Measurements from ENCODE around the gene ZMYND10. TPM values are rescaled to one million over a fixed set of nuclear protein-coding genes. Genes with fewer than 3 reads are reported as not detected.
A peak's percentile ranks its signal among the peaks of the same experiment; 100 is the strongest.

The ZMYND10 gene
- total RNA-seq, 1 donor from 2014 or later = not detected

DNA sequence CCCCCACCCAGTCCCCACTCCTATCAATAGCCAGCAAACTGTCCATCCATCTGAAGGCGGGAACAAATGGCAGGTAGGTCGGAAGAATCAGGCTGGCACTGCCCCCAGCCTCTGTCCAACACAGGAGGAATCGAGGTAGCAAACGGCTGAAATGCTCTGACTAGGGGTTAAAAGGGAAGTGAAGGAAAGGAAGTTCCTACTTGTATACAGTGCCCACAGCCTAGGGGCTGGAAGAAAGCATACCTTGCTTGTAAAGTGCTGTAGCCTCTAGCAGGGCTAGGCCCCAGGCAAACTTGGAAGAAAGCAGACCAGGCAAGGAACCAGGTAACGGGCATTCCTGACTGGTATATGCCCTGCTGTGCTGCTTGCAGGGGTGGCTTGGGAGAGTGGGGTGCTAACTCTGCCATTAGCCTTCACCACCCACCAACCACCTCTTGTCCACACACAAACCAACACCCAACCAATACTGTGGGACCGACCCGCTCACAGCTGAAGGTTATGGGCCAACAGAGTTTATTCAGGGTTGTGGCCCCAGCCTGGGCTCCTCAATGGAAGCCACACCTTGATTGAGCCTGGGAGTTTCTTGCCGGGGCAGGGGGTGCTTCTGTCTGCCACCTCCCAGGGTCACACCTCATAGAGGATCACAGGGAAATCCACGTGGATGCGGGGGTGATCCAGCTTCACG lies 19.9 kb downstream of the ZMYND10 start:
- TF ChIP-seq CTCF (IDR thresholded peaks at IDR 0.05; ENCODE audit: unreplicated experiment) = no peak
- H3K27me3 Mint-ChIP-seq (ENCODE audit: unreplicated experiment) = peaks cover 7% of the 10 kb centered on the region
- peak overlapping the region; percentile 70 for H3K27ac Mint-ChIP-seq (ENCODE audit: unreplicated experiment)
- H3K9me3 Mint-ChIP-seq (ENCODE audit: unreplicated experiment) = no peaks in the 10 kb centered on the region
- peaks cover 32% of the 10 kb centered on the region for H3K4me1 Mint-ChIP-seq (ENCODE audit: unreplicated experiment)
- DNase-seq (ENCODE audit: low spot score) = no peak
- H3K4me3 Mint-ChIP-seq (ENCODE audit: unreplicated experiment) = no peak overlapping the region
- H3K36me3 Mint-ChIP-seq (ENCODE audit: low read depth, unreplicated experiment) = peaks cover 13% of the 10 kb centered on the region

GRCh38 chr3:50325113-50325480 lies 20.4 kb downstream of the ZMYND10 start:
- Mint-ChIP-seq H3K27ac (ENCODE audit: unreplicated experiment) (peak overlapping the region; percentile 97), H3K4me1 (ENCODE audit: unreplicated experiment) (peaks cover 37% of the 10 kb centered on the region), H3K27me3 (ENCODE audit: unreplicated experiment) (peaks cover 12% of the 10 kb centered on the region), H3K4me3 (ENCODE audit: unreplicated experiment) (peak overlapping the region; percentile 10), H3K36me3 (ENCODE audit: low read depth, unreplicated experiment) (peaks cover 12% of the 10 kb centered on the region), H3K9me3 (ENCODE audit: unreplicated experiment) (no peaks in the 10 kb centered on the region)
- DNase-seq (ENCODE audit: low spot score) = no peak
- TF ChIP-seq CTCF (IDR thresholded peaks at IDR 0.05; ENCODE audit: unreplicated experiment) = no peak

DNA sequence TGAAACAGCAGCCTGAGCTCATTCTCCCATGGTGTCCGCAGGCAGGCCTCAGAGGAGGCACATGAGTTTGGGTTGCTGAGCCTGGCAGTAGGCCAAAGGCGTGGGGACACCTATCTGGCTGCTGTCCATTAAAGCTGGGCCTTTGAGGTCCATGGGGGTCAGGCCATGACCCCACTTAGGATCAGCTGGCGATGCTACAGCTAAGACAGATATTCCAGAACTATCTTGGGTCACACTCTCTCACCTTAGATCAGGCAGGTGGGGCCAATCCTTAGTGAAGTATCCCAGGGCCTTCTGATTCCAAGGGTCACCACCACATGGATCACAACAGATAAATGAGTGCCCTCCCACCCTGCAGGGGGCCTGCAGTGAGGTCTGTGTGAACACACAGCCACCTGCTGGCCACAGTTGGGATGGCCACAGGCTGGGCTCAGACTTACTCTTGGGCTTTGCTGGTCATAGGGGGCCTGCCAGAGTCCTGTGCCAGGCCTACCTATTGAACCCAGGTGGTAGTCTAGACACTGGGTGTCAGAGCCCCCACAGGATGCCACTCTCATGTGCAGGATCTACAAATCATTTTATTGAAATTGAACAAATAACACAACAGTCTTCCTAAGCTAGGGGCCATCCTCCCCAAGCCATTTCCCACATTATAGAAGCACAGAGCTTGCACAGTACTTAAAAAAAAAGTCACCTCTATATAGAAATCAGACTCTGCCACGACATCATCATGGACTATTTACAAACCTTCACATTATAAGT lies 21.0 kb downstream of the ZMYND10 start:
- peak; percentile 90 for DNase-seq (ENCODE audit: low spot score)
- peaks cover 18% of the 10 kb centered on the region for H3K27me3 Mint-ChIP-seq (ENCODE audit: unreplicated experiment)
- H3K9me3 Mint-ChIP-seq (ENCODE audit: unreplicated experiment) = no peaks in the 10 kb centered on the region
- peak overlapping the region; percentile 97 for H3K27ac Mint-ChIP-seq (ENCODE audit: unreplicated experiment)
- H3K36me3 Mint-ChIP-seq (ENCODE audit: low read depth, unreplicated experiment) = peaks cover 17% of the 10 kb centered on the region
- H3K4me1 Mint-ChIP-seq (ENCODE audit: unreplicated experiment) = peaks cover 43% of the 10 kb centered on the region
- peak overlapping the region; percentile 92 for H3K4me3 Mint-ChIP-seq (ENCODE audit: unreplicated experiment)
- peak; percentile 86 for TF ChIP-seq CTCF (IDR thresholded peaks at IDR 0.05; ENCODE audit: unreplicated experiment)

- Mint-ChIP-seq H3K9me3 (ENCODE audit: unreplicated experiment) (no peaks in the 10 kb centered on the region), H3K27me3 (ENCODE audit: unreplicated experiment) (peaks cover 24% of the 10 kb centered on the region), H3K27ac (ENCODE audit: unreplicated experiment) (peak overlapping the region; percentile 97), H3K4me1 (ENCODE audit: unreplicated experiment) (peaks cover 51% of the 10 kb centered on the region), H3K36me3 (ENCODE audit: low read depth, unreplicated experiment) (peaks cover 25% of the 10 kb centered on the region), H3K4me3 (ENCODE audit: unreplicated experiment) (peak overlapping the region; percentile 92)
- DNase-seq (ENCODE audit: low spot score) = peak; percentile 70
- no peak for TF ChIP-seq CTCF (IDR thresholded peaks at IDR 0.05; ENCODE audit: unreplicated experiment)
These were observed 21.8 kb downstream of the ZMYND10 start for GRCh38 chr3:50323614-50324199.

All from endothelial cell (in vitro differentiated cells).